Measurements from ENCODE around the gene UQCR10.

GRCh38 chr22:29782061-29782845 is 15.1 kb downstream of the UQCR10 start:
- TF ChIP-seq, protein P1, sequence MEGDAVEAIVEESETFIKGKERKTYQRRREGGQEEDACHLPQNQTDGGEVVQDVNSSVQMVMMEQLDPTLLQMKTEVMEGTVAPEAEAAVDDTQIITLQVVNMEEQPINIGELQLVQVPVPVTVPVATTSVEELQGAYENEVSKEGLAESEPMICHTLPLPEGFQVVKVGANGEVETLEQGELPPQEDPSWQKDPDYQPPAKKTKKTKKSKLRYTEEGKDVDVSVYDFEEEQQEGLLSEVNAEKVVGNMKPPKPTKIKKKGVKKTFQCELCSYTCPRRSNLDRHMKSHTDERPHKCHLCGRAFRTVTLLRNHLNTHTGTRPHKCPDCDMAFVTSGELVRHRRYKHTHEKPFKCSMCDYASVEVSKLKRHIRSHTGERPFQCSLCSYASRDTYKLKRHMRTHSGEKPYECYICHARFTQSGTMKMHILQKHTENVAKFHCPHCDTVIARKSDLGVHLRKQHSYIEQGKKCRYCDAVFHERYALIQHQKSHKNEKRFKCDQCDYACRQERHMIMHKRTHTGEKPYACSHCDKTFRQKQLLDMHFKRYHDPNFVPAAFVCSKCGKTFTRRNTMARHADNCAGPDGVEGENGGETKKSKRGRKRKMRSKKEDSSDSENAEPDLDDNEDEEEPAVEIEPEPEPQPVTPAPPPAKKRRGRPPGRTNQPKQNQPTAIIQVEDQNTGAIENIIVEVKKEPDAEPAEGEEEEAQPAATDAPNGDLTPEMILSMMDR (IDR thresholded peaks at IDR 0.05; ENCODE audit: poor library complexity, severe bottlenecking), result no peak
- TF ChIP-seq EZH2 (IDR thresholded peaks at IDR 0.05; ENCODE audit: borderline replicate concordance, insufficient read depth, low read length, poor library complexity, severe bottlenecking), result no peak
- TF ChIP-seq POLR2AphosphoS5 (IDR thresholded peaks at IDR 0.05), result no peak
- TF ChIP-seq, protein P2, sequence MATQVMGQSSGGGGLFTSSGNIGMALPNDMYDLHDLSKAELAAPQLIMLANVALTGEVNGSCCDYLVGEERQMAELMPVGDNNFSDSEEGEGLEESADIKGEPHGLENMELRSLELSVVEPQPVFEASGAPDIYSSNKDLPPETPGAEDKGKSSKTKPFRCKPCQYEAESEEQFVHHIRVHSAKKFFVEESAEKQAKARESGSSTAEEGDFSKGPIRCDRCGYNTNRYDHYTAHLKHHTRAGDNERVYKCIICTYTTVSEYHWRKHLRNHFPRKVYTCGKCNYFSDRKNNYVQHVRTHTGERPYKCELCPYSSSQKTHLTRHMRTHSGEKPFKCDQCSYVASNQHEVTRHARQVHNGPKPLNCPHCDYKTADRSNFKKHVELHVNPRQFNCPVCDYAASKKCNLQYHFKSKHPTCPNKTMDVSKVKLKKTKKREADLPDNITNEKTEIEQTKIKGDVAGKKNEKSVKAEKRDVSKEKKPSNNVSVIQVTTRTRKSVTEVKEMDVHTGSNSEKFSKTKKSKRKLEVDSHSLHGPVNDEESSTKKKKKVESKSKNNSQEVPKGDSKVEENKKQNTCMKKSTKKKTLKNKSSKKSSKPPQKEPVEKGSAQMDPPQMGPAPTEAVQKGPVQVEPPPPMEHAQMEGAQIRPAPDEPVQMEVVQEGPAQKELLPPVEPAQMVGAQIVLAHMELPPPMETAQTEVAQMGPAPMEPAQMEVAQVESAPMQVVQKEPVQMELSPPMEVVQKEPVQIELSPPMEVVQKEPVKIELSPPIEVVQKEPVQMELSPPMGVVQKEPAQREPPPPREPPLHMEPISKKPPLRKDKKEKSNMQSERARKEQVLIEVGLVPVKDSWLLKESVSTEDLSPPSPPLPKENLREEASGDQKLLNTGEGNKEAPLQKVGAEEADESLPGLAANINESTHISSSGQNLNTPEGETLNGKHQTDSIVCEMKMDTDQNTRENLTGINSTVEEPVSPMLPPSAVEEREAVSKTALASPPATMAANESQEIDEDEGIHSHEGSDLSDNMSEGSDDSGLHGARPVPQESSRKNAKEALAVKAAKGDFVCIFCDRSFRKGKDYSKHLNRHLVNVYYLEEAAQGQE (IDR thresholded peaks at IDR 0.05; ENCODE audit: borderline replicate concordance), result no peak
- no peak for TF ChIP-seq RAD21 (conservative IDR thresholded peaks at IDR 0.05)

All from neural cell (in vitro differentiated cells).